HEK293 (cell line): ENCODE results near the gene NIBAN1.

ENCODE experiments used
- CTCF ChIA-PET: fragments of 350-600 bp; formaldehyde crosslinking; extraction: SDS; loops from one replicate; lab custom pipeline; 2021; ENCODE audit warnings: antibody characterized with exemption; lab: Yijun Ruan, JAX
- POLR2A ChIA-PET: fragments of 300-600 bp; formaldehyde crosslinking; extraction: SDS; loops from one replicate; lab custom pipeline; 2020; ENCODE audit warnings: antibody characterized with exemption, inconsistent platforms; lab: Yijun Ruan, JAX
- H3K27ac ChIP-seq: fragments of 200-500 bp; sonication (Bioruptor generic); 2 replicates; pipeline ENCODE4 v1.5.1; 2014; ENCODE audit warnings: low read depth, low read length, control low read depth, inconsistent platforms; ENCODE audit errors: extremely low read depth
- H3K36me3 ChIP-seq, 2 experiments: fragments of 200-500 bp in 1 of 2; sonication (Bioruptor generic) in 1 of 2; 1 replicate in 1 of 2; 2 replicates in 1 of 2; pipeline ENCODE4 v1.5.1; 2014 to 2017; ENCODE audit warnings: inconsistent platforms in 2 of 2, low read length in 2 of 2; ENCODE audit not compliant: control insufficient read depth in 2 of 2, insufficient read depth in 1 of 2
- H3K4me1 ChIP-seq: fragments of 200-500 bp; sonication (Bioruptor generic); 2 replicates; pipeline ENCODE4 v1.5.1; 2014; ENCODE audit warnings: mild to moderate bottlenecking, low read length, inconsistent platforms; ENCODE audit not compliant: control insufficient read depth, insufficient read depth
- H3K4me3 ChIP-seq: 2 replicates; pipeline ENCODE4 v1.5.1; 2011; ENCODE audit warnings: low read depth, mild to moderate bottlenecking, control low read depth, low read length, moderate library complexity
- H3K9me3 ChIP-seq: fragments of 200-500 bp; sonication (Bioruptor generic); 2 replicates; pipeline ENCODE4 v1.5.1; 2014; ENCODE audit warnings: low read depth, low read length, inconsistent platforms; ENCODE audit not compliant: control insufficient read depth, insufficient read depth
- GLI4 ChIP-seq: fragments of 450-650 bp; formaldehyde crosslinking; IDR thresholded peaks from 2 replicates; pipeline ENCODE4 v1.5.1; 2016; ENCODE audit warnings: missing biosample characterization, missing genetic modification characterization
- HOXD13 ChIP-seq: sonication (generic); formaldehyde crosslinking; IDR thresholded peaks from 2 replicates; pipeline ENCODE4 v1.8.0; 2022; ENCODE audit warnings: missing genetic modification reagents, borderline replicate concordance
- IKZF3 ChIP-seq: fragments of 450-650 bp; IDR thresholded peaks from 2 replicates; pipeline ENCODE4 v1.5.0; 2018; ENCODE audit warnings: missing biosample characterization, mild to moderate bottlenecking, missing genetic modification characterization, moderate library complexity
- INSM2 ChIP-seq: fragments of 450-650 bp; formaldehyde crosslinking; IDR thresholded peaks from 2 replicates; pipeline ENCODE4 v1.5.1; 2016; ENCODE audit warnings: missing biosample characterization, missing genetic modification characterization
- KLF9 ChIP-seq: fragments of 450-650 bp; formaldehyde crosslinking; IDR thresholded peaks from 2 replicates; pipeline ENCODE4 v1.5.1; 2016; ENCODE audit warnings: missing biosample characterization, missing genetic modification characterization, low read depth
- SETDB1 ChIP-seq: IDR thresholded peaks from one replicate; pipeline ENCODE4 v1.6.1; 2017; ENCODE audit warnings: mild to moderate bottlenecking, low read length, moderate library complexity, mixed read lengths; ENCODE audit not compliant: insufficient read length
- YY2 ChIP-seq: fragments of 450-650 bp; formaldehyde crosslinking; IDR thresholded peaks from 2 replicates; pipeline ENCODE4 v1.5.1; 2016; ENCODE audit warnings: missing biosample characterization, missing genetic modification characterization
- ZBTB21 ChIP-seq: fragments of 450-650 bp; formaldehyde crosslinking; IDR thresholded peaks from 2 replicates; pipeline ENCODE4 v1.5.1; 2017; ENCODE audit warnings: missing biosample characterization, missing genetic modification characterization
- ZNF121 ChIP-seq: fragments of 450-650 bp; formaldehyde crosslinking; IDR thresholded peaks from 2 replicates; pipeline ENCODE4 v1.5.1; 2016; ENCODE audit warnings: missing biosample characterization, missing genetic modification characterization
- ZNF133 ChIP-seq: fragments of 450-650 bp; formaldehyde crosslinking; IDR thresholded peaks from 2 replicates; pipeline ENCODE4 v1.5.1; 2016; ENCODE audit warnings: missing biosample characterization, missing genetic modification characterization
- ZNF146 ChIP-seq: fragments of 450-650 bp; formaldehyde crosslinking; IDR thresholded peaks from 2 replicates; pipeline ENCODE4 v1.5.1; 2016; ENCODE audit warnings: missing biosample characterization, missing genetic modification characterization
- ZNF16 ChIP-seq: fragments of 450-650 bp; formaldehyde crosslinking; IDR thresholded peaks from 2 replicates; pipeline ENCODE4 v1.5.1; 2016; ENCODE audit warnings: low read depth, missing biosample characterization, missing genetic modification characterization
- ZNF175 ChIP-seq: fragments of 450-650 bp; formaldehyde crosslinking; IDR thresholded peaks from 2 replicates; pipeline ENCODE4 v1.5.1; 2016; ENCODE audit warnings: missing biosample characterization, missing genetic modification characterization
- ZNF311 ChIP-seq: fragments of 450-650 bp; formaldehyde crosslinking; IDR thresholded peaks from 2 replicates; pipeline ENCODE4 v1.5.1; 2017; ENCODE audit warnings: missing biosample characterization, missing genetic modification characterization, borderline replicate concordance
- ZNF521 ChIP-seq: fragments of 450-650 bp; formaldehyde crosslinking; IDR thresholded peaks from 2 replicates; pipeline ENCODE4 v1.5.1; 2017; ENCODE audit warnings: missing biosample characterization, mild to moderate bottlenecking, missing genetic modification characterization
- ZNF548 ChIP-seq: fragments of 450-650 bp; formaldehyde crosslinking; IDR thresholded peaks from 2 replicates; pipeline ENCODE4 v1.5.1; 2016; ENCODE audit warnings: missing biosample characterization, missing genetic modification characterization
- ZNF558 ChIP-seq: fragments of 450-650 bp; formaldehyde crosslinking; IDR thresholded peaks from 2 replicates; pipeline ENCODE4 v1.5.1; 2016; ENCODE audit warnings: missing biosample characterization, missing genetic modification characterization
- ZNF664 ChIP-seq: fragments of 450-650 bp; formaldehyde crosslinking; IDR thresholded peaks from 2 replicates; pipeline ENCODE4 v1.5.1; 2016; ENCODE audit warnings: missing biosample characterization, missing genetic modification characterization
- ZNF677 ChIP-seq: fragments of 450-650 bp; IDR thresholded peaks from 2 replicates; pipeline ENCODE4 v1.5.0; 2018; ENCODE audit warnings: missing biosample characterization, mild to moderate bottlenecking, missing genetic modification characterization, moderate library complexity
- ZNF785 ChIP-seq: fragments of 450-650 bp; formaldehyde crosslinking; IDR thresholded peaks from 2 replicates; pipeline ENCODE4 v1.5.1; 2016; ENCODE audit warnings: missing biosample characterization, missing genetic modification characterization
- ZSCAN16 ChIP-seq: fragments of 450-650 bp; formaldehyde crosslinking; IDR thresholded peaks from 2 replicates; pipeline ENCODE4 v1.5.1; 2016; ENCODE audit warnings: missing biosample characterization, missing genetic modification characterization
- TF ChIP-seq, protein P1 (sequence below): fragments of 450-650 bp; formaldehyde crosslinking; IDR thresholded peaks from 2 replicates; pipeline ENCODE4 v1.5.1; 2016; ENCODE audit warnings: missing biosample characterization, missing genetic modification characterization
- TF ChIP-seq, protein P2 (sequence below): fragments of 450-650 bp; formaldehyde crosslinking; IDR thresholded peaks from 2 replicates; pipeline ENCODE4 v1.5.1; 2016; ENCODE audit warnings: missing biosample characterization, missing genetic modification characterization
- TF ChIP-seq, protein P3 (sequence below): fragments of 450-650 bp; formaldehyde crosslinking; IDR thresholded peaks from 2 replicates; pipeline ENCODE4 v1.5.0; 2017; ENCODE audit warnings: missing biosample characterization, missing genetic modification characterization, borderline replicate concordance
- TF ChIP-seq, protein P4 (sequence below): fragments of 450-650 bp; formaldehyde crosslinking; IDR thresholded peaks from 2 replicates; pipeline ENCODE4 v1.5.1; 2016; ENCODE audit warnings: missing biosample characterization, missing genetic modification characterization

Gene NIBAN1, protein sequence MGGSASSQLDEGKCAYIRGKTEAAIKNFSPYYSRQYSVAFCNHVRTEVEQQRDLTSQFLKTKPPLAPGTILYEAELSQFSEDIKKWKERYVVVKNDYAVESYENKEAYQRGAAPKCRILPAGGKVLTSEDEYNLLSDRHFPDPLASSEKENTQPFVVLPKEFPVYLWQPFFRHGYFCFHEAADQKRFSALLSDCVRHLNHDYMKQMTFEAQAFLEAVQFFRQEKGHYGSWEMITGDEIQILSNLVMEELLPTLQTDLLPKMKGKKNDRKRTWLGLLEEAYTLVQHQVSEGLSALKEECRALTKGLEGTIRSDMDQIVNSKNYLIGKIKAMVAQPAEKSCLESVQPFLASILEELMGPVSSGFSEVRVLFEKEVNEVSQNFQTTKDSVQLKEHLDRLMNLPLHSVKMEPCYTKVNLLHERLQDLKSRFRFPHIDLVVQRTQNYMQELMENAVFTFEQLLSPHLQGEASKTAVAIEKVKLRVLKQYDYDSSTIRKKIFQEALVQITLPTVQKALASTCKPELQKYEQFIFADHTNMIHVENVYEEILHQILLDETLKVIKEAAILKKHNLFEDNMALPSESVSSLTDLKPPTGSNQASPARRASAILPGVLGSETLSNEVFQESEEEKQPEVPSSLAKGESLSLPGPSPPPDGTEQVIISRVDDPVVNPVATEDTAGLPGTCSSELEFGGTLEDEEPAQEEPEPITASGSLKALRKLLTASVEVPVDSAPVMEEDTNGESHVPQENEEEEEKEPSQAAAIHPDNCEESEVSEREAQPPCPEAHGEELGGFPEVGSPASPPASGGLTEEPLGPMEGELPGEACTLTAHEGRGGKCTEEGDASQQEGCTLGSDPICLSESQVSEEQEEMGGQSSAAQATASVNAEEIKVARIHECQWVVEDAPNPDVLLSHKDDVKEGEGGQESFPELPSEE

GRCh38 chr1:184974056-184974836 is at the start of gene NIBAN1:
Gene NIBAN1, minus strand, starts transcription at chr1:184974508. Its CDS starts 152 bp downstream, at chr1:184974356.
- Histone ChIP-seq H3K36me3 (no peaks in the 10 kb centered on the region), H3K4me3 (peak within 1 kb of the TSS; percentile 62), H3K4me1 (no peaks in the 10 kb centered on the region; the same call in 1 of the 2 replicates), H3K9me3 (no peaks in the 10 kb centered on the region), H3K27ac (peak within 1 kb of the TSS; percentile 65; the same call in 1 of the 2 replicates)
- ChIA-PET POLR2A (interaction anchor here (0.6 to 1.2 kb wide), 5 partner anchors 8 to 343 kb away, joined by 3 to 4 read pairs (median 4); partner anchors contain the start of genes IVNS1ABP, SWT1 and TRMT1L), CTCF (interaction anchor here (0.6 to 1.8 kb wide), 5 partner anchors 9 to 196 kb away, joined by 3 to 10 read pairs (median 6); no protein-coding TSS in a partner anchor)
- TF ChIP-seq, protein P1, sequence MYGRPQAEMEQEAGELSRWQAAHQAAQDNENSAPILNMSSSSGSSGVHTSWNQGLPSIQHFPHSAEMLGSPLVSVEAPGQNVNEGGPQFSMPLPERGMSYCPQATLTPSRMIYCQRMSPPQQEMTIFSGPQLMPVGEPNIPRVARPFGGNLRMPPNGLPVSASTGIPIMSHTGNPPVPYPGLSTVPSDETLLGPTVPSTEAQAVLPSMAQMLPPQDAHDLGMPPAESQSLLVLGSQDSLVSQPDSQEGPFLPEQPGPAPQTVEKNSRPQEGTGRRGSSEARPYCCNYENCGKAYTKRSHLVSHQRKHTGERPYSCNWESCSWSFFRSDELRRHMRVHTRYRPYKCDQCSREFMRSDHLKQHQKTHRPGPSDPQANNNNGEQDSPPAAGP (tag by site-specific recombination): no peak
- TF ChIP-seq, protein P2, sequence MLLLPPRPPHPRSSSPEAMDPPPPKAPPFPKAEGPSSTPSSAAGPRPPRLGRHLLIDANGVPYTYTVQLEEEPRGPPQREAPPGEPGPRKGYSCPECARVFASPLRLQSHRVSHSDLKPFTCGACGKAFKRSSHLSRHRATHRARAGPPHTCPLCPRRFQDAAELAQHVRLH (tag by site-specific recombination): no peak
- TF ChIP-seq ZNF664 (tag by site-specific recombination) (no peak), ZSCAN16 (tag by site-specific recombination) (no peak), ZNF785 (no peak), ZNF175 (tag by site-specific recombination) (no peak), SETDB1 (no peak), ZNF133 (tag by site-specific recombination) (no peak), ZNF548 (tag by site-specific recombination) (no peak), HOXD13 (no peak), ZNF558 (tag by site-specific recombination) (no peak), ZNF121 (tag by site-specific recombination) (no peak), ZNF677 (tag by site-specific recombination) (no peak), KLF9 (tag by site-specific recombination) (no peak), YY2 (tag by site-specific recombination) (no peak), GLI4 (no peak), ZNF521 (tag by site-specific recombination) (no peak), IKZF3 (tag by site-specific recombination) (no peak), ZBTB21 (tag by site-specific recombination) (no peak), ZNF311 (tag by site-specific recombination) (no peak), ZNF146 (tag by site-specific recombination) (no peak), INSM2 (tag by site-specific recombination) (no peak), ZNF16 (tag by site-specific recombination) (no peak)
- TF ChIP-seq, protein P3, sequence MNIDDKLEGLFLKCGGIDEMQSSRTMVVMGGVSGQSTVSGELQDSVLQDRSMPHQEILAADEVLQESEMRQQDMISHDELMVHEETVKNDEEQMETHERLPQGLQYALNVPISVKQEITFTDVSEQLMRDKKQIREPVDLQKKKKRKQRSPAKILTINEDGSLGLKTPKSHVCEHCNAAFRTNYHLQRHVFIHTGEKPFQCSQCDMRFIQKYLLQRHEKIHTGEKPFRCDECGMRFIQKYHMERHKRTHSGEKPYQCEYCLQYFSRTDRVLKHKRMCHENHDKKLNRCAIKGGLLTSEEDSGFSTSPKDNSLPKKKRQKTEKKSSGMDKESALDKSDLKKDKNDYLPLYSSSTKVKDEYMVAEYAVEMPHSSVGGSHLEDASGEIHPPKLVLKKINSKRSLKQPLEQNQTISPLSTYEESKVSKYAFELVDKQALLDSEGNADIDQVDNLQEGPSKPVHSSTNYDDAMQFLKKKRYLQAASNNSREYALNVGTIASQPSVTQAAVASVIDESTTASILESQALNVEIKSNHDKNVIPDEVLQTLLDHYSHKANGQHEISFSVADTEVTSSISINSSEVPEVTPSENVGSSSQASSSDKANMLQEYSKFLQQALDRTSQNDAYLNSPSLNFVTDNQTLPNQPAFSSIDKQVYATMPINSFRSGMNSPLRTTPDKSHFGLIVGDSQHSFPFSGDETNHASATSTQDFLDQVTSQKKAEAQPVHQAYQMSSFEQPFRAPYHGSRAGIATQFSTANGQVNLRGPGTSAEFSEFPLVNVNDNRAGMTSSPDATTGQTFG (tag by site-specific recombination): no peak
- TF ChIP-seq, protein P4, sequence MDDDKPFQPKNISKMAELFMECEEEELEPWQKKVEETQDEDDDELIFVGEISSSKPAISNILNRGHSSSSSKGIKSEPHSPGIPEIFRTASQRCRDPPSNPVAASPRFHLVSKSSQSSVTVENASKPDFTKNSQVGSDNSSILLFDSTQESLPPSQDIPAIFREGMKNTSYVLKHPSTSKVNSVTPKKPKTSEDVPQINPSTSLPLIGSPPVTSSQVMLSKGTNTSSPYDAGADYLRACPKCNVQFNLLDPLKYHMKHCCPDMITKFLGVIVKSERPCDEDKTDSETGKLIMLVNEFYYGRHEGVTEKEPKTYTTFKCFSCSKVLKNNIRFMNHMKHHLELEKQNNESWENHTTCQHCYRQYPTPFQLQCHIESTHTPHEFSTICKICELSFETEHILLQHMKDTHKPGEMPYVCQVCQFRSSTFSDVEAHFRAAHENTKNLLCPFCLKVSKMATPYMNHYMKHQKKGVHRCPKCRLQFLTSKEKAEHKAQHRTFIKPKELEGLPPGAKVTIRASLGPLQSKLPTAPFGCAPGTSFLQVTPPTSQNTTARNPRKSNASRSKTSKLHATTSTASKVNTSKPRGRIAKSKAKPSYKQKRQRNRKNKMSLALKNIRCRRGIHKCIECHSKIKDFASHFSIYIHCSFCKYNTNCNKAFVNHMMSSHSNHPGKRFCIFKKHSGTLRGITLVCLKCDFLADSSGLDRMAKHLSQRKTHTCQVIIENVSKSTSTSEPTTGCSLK (tag by site-specific recombination): no peak
